ENCODE data around the gene ANKRD44.

- TF ChIP-seq CTCF (conservative IDR thresholded peaks at IDR 0.05; ENCODE audit: low read length), result no peak
- no peak for TF ChIP-seq EZH2phosphoT487 (IDR thresholded peaks at IDR 0.05; ENCODE audit: borderline replicate concordance)
Observed at GRCh38 chr2:197196541-197197180, 113.9 kb downstream of the ANKRD44 start.
